MCF 10A (cell line): ENCODE data around the gene IL1A. TPM values are rescaled to one million over a fixed set of nuclear protein-coding genes. Genes with fewer than 3 reads are reported as not detected.

Experiments
- BruUV-seq: library from RNA; stranded (reverse); fragments of 400-500 nt; replicated peaks from 2 replicates; lab custom pipeline; 2021; lab: Mats Ljungman, UMichigan
- CTCF ChIA-PET: fragments of 300-600 bp; sonication (Branson Sonifier 250); formaldehyde crosslinking; extraction: SDS; loops from one replicate; lab custom pipeline; 2021; ENCODE audit warnings: antibody characterized with exemption, inconsistent platforms; lab: Yijun Ruan, JAX
- POLR2A ChIA-PET: fragments of 300-600, 350-650 bp; sonication (Branson Sonifier 250); formaldehyde crosslinking; extraction: SDS; loops from one replicate; lab custom pipeline; 2020; ENCODE audit warnings: antibody characterized with exemption, inconsistent platforms; lab: Yijun Ruan, JAX
- DNase-seq: peaks from one replicate; pipeline ENCODE4 v3.0.0-alpha.2; 2018; ENCODE audit not compliant: unreplicated experiment
- H3K27ac Mint-ChIP-seq: one replicate; pipeline ENCODE4 v1.8.0; 2022; ENCODE audit warnings: mild to moderate bottlenecking, low read depth, mixed read lengths; ENCODE audit not compliant: unreplicated experiment
- H3K27me3 Mint-ChIP-seq: one replicate; pipeline ENCODE4 v1.8.0; 2022; ENCODE audit warnings: mixed read lengths; ENCODE audit not compliant: insufficient read depth, unreplicated experiment
- H3K36me3 Mint-ChIP-seq: one replicate; pipeline ENCODE4 v1.8.0; 2022; ENCODE audit warnings: mild to moderate bottlenecking, moderate library complexity, mixed read lengths; ENCODE audit not compliant: insufficient read depth, unreplicated experiment
- H3K4me1 Mint-ChIP-seq: one replicate; pipeline ENCODE4 v1.8.0; 2022; ENCODE audit warnings: mixed read lengths; ENCODE audit not compliant: insufficient read depth, unreplicated experiment
- H3K4me3 Mint-ChIP-seq: one replicate; pipeline ENCODE4 v1.8.0; 2022; ENCODE audit warnings: mild to moderate bottlenecking, moderate library complexity, mixed read lengths; ENCODE audit not compliant: unreplicated experiment
- H3K9me3 Mint-ChIP-seq: one replicate; pipeline ENCODE4 v1.8.0; 2022; ENCODE audit warnings: mixed read lengths; ENCODE audit not compliant: unreplicated experiment
- intact Hi-C: fragments of 100-400 bp; cut with micrococcal nuclease; formaldehyde crosslinking; loops from 2 replicates; pipeline ENCODE4 v1.14.1; 2022
- total RNA-seq: library from RNA; stranded (reverse); gene quantifications from 2 replicates; pipeline ENCODE4 v1.2.3, GENCODE V29; 2022
- TF ChIP-seq, protein P1 (sequence below): fragments of 200-600 bp; IDR thresholded peaks from one replicate; pipeline ENCODE4 v1.8.0; 2022; ENCODE audit warnings: antibody characterized with exemption, mild to moderate bottlenecking; ENCODE audit not compliant: unreplicated experiment

IL1A gene
- total RNA-seq, 1 experiment from 2014 or later: 170 TPM

DNA sequence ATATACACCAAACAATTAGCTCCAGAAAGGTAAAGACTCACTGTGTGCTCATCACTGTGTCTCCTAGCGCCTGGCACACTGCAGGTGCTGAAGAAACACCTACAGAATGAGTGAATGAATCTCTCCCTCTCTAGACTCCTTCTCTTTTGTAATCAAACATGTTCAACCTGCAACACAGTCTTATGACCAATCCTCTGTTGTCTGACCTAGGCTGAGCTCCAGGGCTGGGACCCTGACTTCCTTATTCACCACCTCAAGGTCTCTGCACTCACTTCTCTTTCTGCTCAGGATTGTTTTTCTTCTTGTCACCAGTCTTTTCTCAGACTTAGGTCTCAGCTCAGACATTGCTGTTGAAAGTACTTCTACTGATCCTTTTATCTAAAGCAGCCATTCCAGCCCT lies 29.7 kb downstream of the IL1A start:
- DNase-seq: no peak
- TF ChIP-seq, protein P1, sequence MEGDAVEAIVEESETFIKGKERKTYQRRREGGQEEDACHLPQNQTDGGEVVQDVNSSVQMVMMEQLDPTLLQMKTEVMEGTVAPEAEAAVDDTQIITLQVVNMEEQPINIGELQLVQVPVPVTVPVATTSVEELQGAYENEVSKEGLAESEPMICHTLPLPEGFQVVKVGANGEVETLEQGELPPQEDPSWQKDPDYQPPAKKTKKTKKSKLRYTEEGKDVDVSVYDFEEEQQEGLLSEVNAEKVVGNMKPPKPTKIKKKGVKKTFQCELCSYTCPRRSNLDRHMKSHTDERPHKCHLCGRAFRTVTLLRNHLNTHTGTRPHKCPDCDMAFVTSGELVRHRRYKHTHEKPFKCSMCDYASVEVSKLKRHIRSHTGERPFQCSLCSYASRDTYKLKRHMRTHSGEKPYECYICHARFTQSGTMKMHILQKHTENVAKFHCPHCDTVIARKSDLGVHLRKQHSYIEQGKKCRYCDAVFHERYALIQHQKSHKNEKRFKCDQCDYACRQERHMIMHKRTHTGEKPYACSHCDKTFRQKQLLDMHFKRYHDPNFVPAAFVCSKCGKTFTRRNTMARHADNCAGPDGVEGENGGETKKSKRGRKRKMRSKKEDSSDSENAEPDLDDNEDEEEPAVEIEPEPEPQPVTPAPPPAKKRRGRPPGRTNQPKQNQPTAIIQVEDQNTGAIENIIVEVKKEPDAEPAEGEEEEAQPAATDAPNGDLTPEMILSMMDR: no peak
- no peak overlapping the region for H3K27ac Mint-ChIP-seq
- H3K4me1 Mint-ChIP-seq: peaks cover 33% of the 10 kb centered on the region
- intact Hi-C loops: no loop called here
- ChIA-PET CTCF (interaction anchor here (0.6 to 11.0 kb wide), 6 partner anchors 12 to 444 kb away, joined by 4 to 268 read pairs (median 6); no protein-coding TSS in a partner anchor), POLR2A (interaction anchor here (0.6 to 1.2 kb wide), 3 partner anchors 60 to 137 kb away, joined by 3 read pairs; no protein-coding TSS in a partner anchor)
- H3K27me3 Mint-ChIP-seq: no peaks in the 10 kb centered on the region
- H3K36me3 Mint-ChIP-seq: peaks cover 15% of the 10 kb centered on the region
- no peaks in the 10 kb centered on the region for H3K9me3 Mint-ChIP-seq
- no peak overlapping the region for H3K4me3 Mint-ChIP-seq
- no TSS peak for BruUV-seq

GRCh38 chr2:112752667-112753066 lies 31.6 kb downstream of the IL1A start:
- Mint-ChIP-seq H3K4me3 (no peak overlapping the region), H3K27ac (peak overlapping the region; percentile 28), H3K27me3 (no peaks in the 10 kb centered on the region), H3K4me1 (peaks cover 24% of the 10 kb centered on the region), H3K36me3 (peaks cover 7% of the 10 kb centered on the region), H3K9me3 (no peaks in the 10 kb centered on the region)
- TF ChIP-seq, protein P1: no peak
- no TSS peak for BruUV-seq
- intact Hi-C loops: no loop called here
- CTCF ChIA-PET: interaction anchor here (0.6 to 11.0 kb wide), 9 partner anchors 10 to 207 kb away, joined by 3 to 268 read pairs (median 4); no protein-coding TSS in a partner anchor
- POLR2A ChIA-PET: interaction anchor here (0.7 to 2.3 kb wide), 4 partner anchors 31 to 129 kb away, joined by 3 to 10 read pairs (median 4); no protein-coding TSS in a partner anchor
- no peak for DNase-seq

- H3K4me1 Mint-ChIP-seq: peaks cover 23% of the 10 kb centered on the region
- no peaks in the 10 kb centered on the region for H3K27me3 Mint-ChIP-seq
Observed at GRCh38 chr2:112751451-112752197, 32.7 kb downstream of the IL1A start.

DNA sequence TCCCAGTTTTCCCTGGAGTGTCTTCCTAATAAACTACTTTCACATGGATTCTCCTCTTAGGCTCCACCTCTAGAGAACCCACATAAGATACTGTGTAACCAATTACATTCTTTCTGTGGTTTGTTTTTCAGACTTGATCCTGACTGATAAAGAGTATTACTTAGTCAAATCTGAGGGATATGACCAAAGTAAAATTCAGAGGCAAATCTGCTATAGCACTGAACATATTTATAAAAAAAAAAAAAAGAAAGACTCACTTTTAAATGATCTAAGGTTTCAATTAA lies 33.8 kb downstream of the IL1A start:
- no peaks in the 10 kb centered on the region for H3K9me3 Mint-ChIP-seq
- DNase-seq: no peak
- ChIA-PET POLR2A (interaction anchor here (1.0 to 3.5 kb wide), 3 partner anchors 12 to 329 kb away, joined by 3 to 34 read pairs (median 3); no protein-coding TSS in a partner anchor), CTCF (interaction anchor here (0.6 to 11.0 kb wide), 33 partner anchors 10 to 1167 kb away, joined by 3 to 268 read pairs (median 6); partner anchors contain the start of gene IL1B)
- TF ChIP-seq, protein P1: no peak
- intact Hi-C loops: no loop called here
- peak overlapping the region; percentile 74 for H3K27ac Mint-ChIP-seq
- no peak overlapping the region for H3K4me3 Mint-ChIP-seq
- H3K4me1 Mint-ChIP-seq: peaks cover 23% of the 10 kb centered on the region
- no TSS peak for BruUV-seq
- H3K36me3 Mint-ChIP-seq: peaks cover 10% of the 10 kb centered on the region
- H3K27me3 Mint-ChIP-seq: no peaks in the 10 kb centered on the region

More at GRCh38 chr2:112751451-112752197, 32.7 kb downstream of the IL1A start:
- TF ChIP-seq, protein P1: no peak
- no peak overlapping the region for H3K4me3 Mint-ChIP-seq
- no peak for DNase-seq
- peak overlapping the region; percentile 28 for H3K27ac Mint-ChIP-seq
- CTCF ChIA-PET: interaction anchor here (0.8 to 11.0 kb wide), 6 partner anchors 131 to 208 kb away, joined by 3 to 268 read pairs (median 8); no protein-coding TSS in a partner anchor
- BruUV-seq: no TSS peak
- H3K36me3 Mint-ChIP-seq: peaks cover 7% of the 10 kb centered on the region
- intact Hi-C loops: no loop called here
- POLR2A ChIA-PET: interaction anchor here (0.9 to 2.3 kb wide), 4 partner anchors 12 to 130 kb away, joined by 3 to 10 read pairs (median 4); no protein-coding TSS in a partner anchor
- H3K9me3 Mint-ChIP-seq: no peaks in the 10 kb centered on the region
